Liver (tissue), 9 donors: ENCODE results near the gene SQOR. TPM values are rescaled to one million over a fixed set of nuclear protein-coding genes. Genes with fewer than 3 reads are reported as not detected.

Experiments
- DNase-seq: peaks from one replicate; pipeline ENCODE4 v3.0.0-alpha.2; 2017; ENCODE audit warnings: low spot score
- H3K27ac ChIP-seq, 2 donors: one replicate each; pipeline ENCODE4 v1.7.0; 2013; ENCODE audit warnings: inconsistent platforms in 2 of 2, low read length in 2 of 2, control low read depth in 1 of 2, low read depth in 1 of 2, mild to moderate bottlenecking in 1 of 2
- H3K27me3 ChIP-seq, 4 donors: one replicate each; pipeline versions ENCODE4 v1.6.1 to v1.7.0; 2013; ENCODE audit warnings: low read length in 3 of 4, inconsistent platforms in 1 of 4, mild to moderate bottlenecking in 1 of 4, moderate library complexity in 1 of 4; ENCODE audit not compliant: control insufficient read depth in 4 of 4, insufficient read depth in 4 of 4
- H3K36me3 ChIP-seq, 4 donors: one replicate each; pipeline versions ENCODE4 v1.6.1 to v1.7.0; 2013; ENCODE audit warnings: low read length in 3 of 4, mild to moderate bottlenecking in 3 of 4, low read depth in 1 of 4, moderate library complexity in 1 of 4; ENCODE audit not compliant: control insufficient read depth in 4 of 4, insufficient read depth in 3 of 4
- H3K4me1 ChIP-seq, 4 donors: one replicate each; pipeline versions ENCODE4 v1.6.1 to v1.7.0; 2013; ENCODE audit warnings: low read length in 3 of 4, mild to moderate bottlenecking in 3 of 4, moderate library complexity in 1 of 4; ENCODE audit not compliant: control insufficient read depth in 4 of 4, insufficient read depth in 4 of 4
- H3K4me3 ChIP-seq, 3 donors: one replicate each; pipeline versions ENCODE4 v1.6.1 to v1.7.0; 2013; ENCODE audit warnings: low read length in 3 of 3, control low read depth in 1 of 3, low read depth in 1 of 3, mild to moderate bottlenecking in 1 of 3
- H3K9ac ChIP-seq, 2 donors: one replicate each; pipeline ENCODE4 v1.7.0; 2013; ENCODE audit warnings: low read length in 2 of 2, mild to moderate bottlenecking in 2 of 2, moderate library complexity in 2 of 2, control low read depth in 1 of 2, low read depth in 1 of 2
- H3K9me3 ChIP-seq, 4 donors: one replicate each; pipeline versions ENCODE4 v1.6.1 to v1.7.0; 2013; ENCODE audit warnings: low read length in 3 of 4; ENCODE audit not compliant: control insufficient read depth in 4 of 4
- ATF3 ChIP-seq: IDR thresholded peaks from 2 replicates; pipeline ENCODE4 v1.6.1; 2016; ENCODE audit warnings: antibody characterized with exemption
- FOXA2 ChIP-seq: IDR thresholded peaks from 2 replicates; pipeline ENCODE4 v1.6.1; 2016; ENCODE audit warnings: antibody characterized with exemption
- HNF4A ChIP-seq, 2 donors: conservative IDR thresholded peaks; 2 replicates each; pipeline ENCODE4 v1.6.1; 2016; ENCODE audit warnings: antibody characterized with exemption in 2 of 2, mild to moderate bottlenecking in 2 of 2
- HNF4G ChIP-seq: IDR thresholded peaks from 2 replicates; pipeline ENCODE4 v1.6.1; 2016; ENCODE audit warnings: antibody characterized with exemption
- JUND ChIP-seq, 2 donors: IDR thresholded peaks; 2 replicates each; pipeline ENCODE4 v1.6.1; 2016; ENCODE audit warnings: antibody characterized with exemption in 2 of 2
- REST ChIP-seq: IDR thresholded peaks from 2 replicates; pipeline ENCODE4 v1.6.1; 2016; ENCODE audit warnings: antibody characterized with exemption, mild to moderate bottlenecking
- RXRA ChIP-seq, 2 donors: IDR thresholded peaks; 2 replicates each; pipeline ENCODE4 v1.6.1; 2017 to 2018; ENCODE audit warnings: antibody characterized with exemption in 2 of 2, mild to moderate bottlenecking in 1 of 2
- SP1 ChIP-seq: IDR thresholded peaks from 2 replicates; pipeline ENCODE4 v1.6.1; 2018; ENCODE audit warnings: antibody characterized with exemption, mild to moderate bottlenecking
- YY1 ChIP-seq: IDR thresholded peaks from 2 replicates; pipeline ENCODE4 v1.6.1; 2016; ENCODE audit warnings: antibody characterized with exemption, mild to moderate bottlenecking
- ZBTB33 ChIP-seq: IDR thresholded peaks from 2 replicates; pipeline ENCODE4 v1.6.1; 2016; ENCODE audit warnings: antibody characterized with exemption
- WGBS: extraction: QIAGEN DNeasy Blood & Tissue Kit; methylation state at CpG from one replicate; pipeline ENCODE4 v1.1.7; 2013; 5-methylcytosine and 5-hydroxymethylcytosine counted together
- polyA plus RNA-seq, 2 donors: library from polyadenylated mRNA; stranded (reverse) in 1 of 2; unstranded in 1 of 2; fragments of 200-250 nt in 1 of 2; fragments of >200 nt in 1 of 2; fragmentation: Nextera tagmentation in 1 of 2; extraction: Ambion mirVana in 1 of 2; gene quantifications; one replicate each; pipeline versions ENCODE4 v1.2.1 to v1.2.3, GENCODE V29; 2013 to 2015
- total RNA-seq, 2 donors: library from RNA; depleted of rRNA; stranded (reverse); fragments of >200 nt; gene quantifications; one replicate each; pipeline ENCODE4 v1.2.3, GENCODE V29; 2014
- donor health status: healthy.
- donor health status: healthy.
- donor health status: healthy.
- donor health status: healthy.
- donor health status: healthy.

The SQOR gene
- total and polyA plus RNA-seq, 4 donors = 29.6 to 41.7 (median 35.1) TPM

- 92% methylated on average over 6 of the region's 6 CpGs for WGBS
- H3K36me3 ChIP-seq = peaks cover 3 to 34% (median 22%) of the 10 kb centered on the region in 4 donors
- DNase-seq = no peak
These were observed 27.5 kb downstream of the SQOR start for GRCh38 chr15:45662375-45662774.

GRCh38 chr15:45664451-45664850 is 29.6 kb downstream of the SQOR start:
- Histone ChIP-seq H3K27me3 (no peaks in the 10 kb centered on the region), H3K9me3 (no peaks in the 10 kb centered on the region), H3K4me1 (peaks cover 4 to 11% (median 6%) of the 10 kb centered on the region in 4 donors), H3K36me3 (peaks cover 3 to 36% (median 25%) of the 10 kb centered on the region in 4 donors), H3K9ac (no peak overlapping the region), H3K27ac (no peak overlapping the region), H3K4me3 (no peak overlapping the region)
- 82% methylated on average over 5 of the region's 5 CpGs for WGBS
- DNase-seq = no peak
- no peak for TF ChIP-seq HNF4G

More at GRCh38 chr15:45662375-45662774, 27.5 kb downstream of the SQOR start:
- Histone ChIP-seq H3K4me3 (no peak overlapping the region), H3K27ac (no peak overlapping the region), H3K4me1 (peaks cover 4 to 11% (median 6%) of the 10 kb centered on the region in 4 donors), H3K9me3 (no peaks in the 10 kb centered on the region), H3K27me3 (no peaks in the 10 kb centered on the region), H3K9ac (no peak overlapping the region)
- no peak for TF ChIP-seq YY1
- TF ChIP-seq ZBTB33 = no peak
- TF ChIP-seq RXRA (IDR thresholded peaks at IDR 0.05) = no peak
- no peak for TF ChIP-seq HNF4G
- TF ChIP-seq SP1 = no peak
- no peak for TF ChIP-seq HNF4A (conservative IDR thresholded peaks at IDR 0.05)
- TF ChIP-seq REST = no peak

- Histone ChIP-seq H3K36me3 (peaks cover 3 to 38% (median 28%) of the 10 kb centered on the region in 4 donors), H3K9me3 (no peaks in the 10 kb centered on the region), H3K4me3 (no peak overlapping the region), H3K9ac (no peak overlapping the region), H3K4me1 (peaks cover 0 to 8% (median 6%) of the 10 kb centered on the region in 4 donors), H3K27ac (peak overlapping the region in 1 of 2 donors; percentile 49), H3K27me3 (no peaks in the 10 kb centered on the region)
- TF ChIP-seq JUND (IDR thresholded peaks at IDR 0.05) = peak in 1 of 2 donors; percentile 17
- TF ChIP-seq ATF3 = no peak
- peak; percentile 15 to 40 for TF ChIP-seq HNF4A (conservative IDR thresholded peaks at IDR 0.05)
- no peak for TF ChIP-seq FOXA2
- TF ChIP-seq SP1 = no peak
- WGBS = 56% methylated on average over 1 of the region's 1 CpG
- DNase-seq = no peak
These were observed 30.4 kb downstream of the SQOR start for GRCh38 chr15:45665261-45665660.
